Measurements from ENCODE around the gene IGFBP1. TPM values are rescaled to one million over a fixed set of nuclear protein-coding genes. Genes with fewer than 3 reads are reported as not detected.

The IGFBP1 gene
- total and polyA plus RNA-seq, 2 of the 13 experiments (the other 11 are each of a cell fraction or from before 2014, with no cell fraction given): 5.4 to 885 TPM

GRCh38 chr7:45893996-45894664 is 5.8 kb downstream of the IGFBP1 start (continued):
- TF ChIP-seq, protein P1, sequence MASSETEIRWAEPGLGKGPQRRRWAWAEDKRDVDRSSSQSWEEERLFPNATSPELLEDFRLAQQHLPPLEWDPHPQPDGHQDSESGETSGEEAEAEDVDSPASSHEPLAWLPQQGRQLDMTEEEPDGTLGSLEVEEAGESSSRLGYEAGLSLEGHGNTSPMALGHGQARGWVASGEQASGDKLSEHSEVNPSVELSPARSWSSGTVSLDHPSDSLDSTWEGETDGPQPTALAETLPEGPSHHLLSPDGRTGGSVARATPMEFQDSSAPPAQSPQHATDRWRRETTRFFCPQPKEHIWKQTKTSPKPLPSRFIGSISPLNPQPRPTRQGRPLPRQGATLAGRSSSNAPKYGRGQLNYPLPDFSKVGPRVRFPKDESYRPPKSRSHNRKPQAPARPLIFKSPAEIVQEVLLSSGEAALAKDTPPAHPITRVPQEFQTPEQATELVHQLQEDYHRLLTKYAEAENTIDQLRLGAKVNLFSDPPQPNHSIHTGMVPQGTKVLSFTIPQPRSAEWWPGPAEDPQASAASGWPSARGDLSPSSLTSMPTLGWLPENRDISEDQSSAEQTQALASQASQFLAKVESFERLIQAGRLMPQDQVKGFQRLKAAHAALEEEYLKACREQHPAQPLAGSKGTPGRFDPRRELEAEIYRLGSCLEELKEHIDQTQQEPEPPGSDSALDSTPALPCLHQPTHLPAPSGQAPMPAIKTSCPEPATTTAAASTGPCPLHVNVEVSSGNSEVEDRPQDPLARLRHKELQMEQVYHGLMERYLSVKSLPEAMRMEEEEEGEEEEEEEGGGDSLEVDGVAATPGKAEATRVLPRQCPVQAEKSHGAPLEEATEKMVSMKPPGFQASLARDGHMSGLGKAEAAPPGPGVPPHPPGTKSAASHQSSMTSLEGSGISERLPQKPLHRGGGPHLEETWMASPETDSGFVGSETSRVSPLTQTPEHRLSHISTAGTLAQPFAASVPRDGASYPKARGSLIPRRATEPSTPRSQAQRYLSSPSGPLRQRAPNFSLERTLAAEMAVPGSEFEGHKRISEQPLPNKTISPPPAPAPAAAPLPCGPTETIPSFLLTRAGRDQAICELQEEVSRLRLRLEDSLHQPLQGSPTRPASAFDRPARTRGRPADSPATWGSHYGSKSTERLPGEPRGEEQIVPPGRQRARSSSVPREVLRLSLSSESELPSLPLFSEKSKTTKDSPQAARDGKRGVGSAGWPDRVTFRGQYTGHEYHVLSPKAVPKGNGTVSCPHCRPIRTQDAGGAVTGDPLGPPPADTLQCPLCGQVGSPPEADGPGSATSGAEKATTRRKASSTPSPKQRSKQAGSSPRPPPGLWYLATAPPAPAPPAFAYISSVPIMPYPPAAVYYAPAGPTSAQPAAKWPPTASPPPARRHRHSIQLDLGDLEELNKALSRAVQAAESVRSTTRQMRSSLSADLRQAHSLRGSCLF (CRISPR knock-in tag; IDR thresholded peaks at IDR 0.05; ENCODE audit: borderline replicate concordance): no peak; the same call in 1 of the 2 replicates
- TF ChIP-seq ZBTB7B (CRISPR knock-in tag; IDR thresholded peaks at IDR 0.05) (no peak), ZBTB40 (IDR thresholded peaks at IDR 0.05) (no peak), ZBTB40 (CRISPR knock-in tag; IDR thresholded peaks at IDR 0.05) (0 out of 2 replicates have a peak, but pooled peaks have one; percentile 29), RAD21 (CRISPR knock-in tag; IDR thresholded peaks at IDR 0.05) (no peak), MIER2 (CRISPR knock-in tag; IDR thresholded peaks at IDR 0.05) (no peak), PPARG (CRISPR knock-in tag; conservative IDR thresholded peaks at IDR 0.05) (no peak), BRCA1 (CRISPR knock-in tag; IDR thresholded peaks at IDR 0.05) (no peak)
- TF ChIP-seq, protein P2, sequence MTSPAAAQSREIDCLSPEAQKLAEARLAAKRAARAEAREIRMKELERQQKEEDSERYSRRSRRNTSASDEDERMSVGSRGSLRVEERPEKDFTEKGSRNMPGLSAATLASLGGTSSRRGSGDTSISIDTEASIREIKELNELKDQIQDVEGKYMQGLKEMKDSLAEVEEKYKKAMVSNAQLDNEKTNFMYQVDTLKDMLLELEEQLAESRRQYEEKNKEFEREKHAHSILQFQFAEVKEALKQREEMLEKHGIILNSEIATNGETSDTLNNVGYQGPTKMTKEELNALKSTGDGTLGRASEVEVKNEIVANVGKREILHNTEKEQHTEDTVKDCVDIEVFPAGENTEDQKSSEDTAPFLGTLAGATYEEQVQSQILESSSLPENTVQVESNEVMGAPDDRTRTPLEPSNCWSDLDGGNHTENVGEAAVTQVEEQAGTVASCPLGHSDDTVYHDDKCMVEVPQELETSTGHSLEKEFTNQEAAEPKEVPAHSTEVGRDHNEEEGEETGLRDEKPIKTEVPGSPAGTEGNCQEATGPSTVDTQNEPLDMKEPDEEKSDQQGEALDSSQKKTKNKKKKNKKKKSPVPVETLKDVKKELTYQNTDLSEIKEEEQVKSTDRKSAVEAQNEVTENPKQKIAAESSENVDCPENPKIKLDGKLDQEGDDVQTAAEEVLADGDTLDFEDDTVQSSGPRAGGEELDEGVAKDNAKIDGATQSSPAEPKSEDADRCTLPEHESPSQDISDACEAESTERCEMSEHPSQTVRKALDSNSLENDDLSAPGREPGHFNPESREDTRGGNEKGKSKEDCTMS (CRISPR knock-in tag; conservative IDR thresholded peaks at IDR 0.05): no peak

Measured in HepG2 (cell line).